K562 (cell line): ENCODE results near the gene SERTAD1. TPM values are rescaled to one million over a fixed set of nuclear protein-coding genes. Genes with fewer than 3 reads are reported as not detected.
A peak's percentile ranks its signal among the peaks of the same experiment; 100 is the strongest.

Experiments
- ASH1L ChIP-seq: fragments of 450-650 bp; IDR thresholded peaks from 2 replicates; pipeline ENCODE4 v1.6.1; 2018; ENCODE audit warnings: borderline replicate concordance, mild to moderate bottlenecking, low read depth; ENCODE audit not compliant: partially characterized antibody
- CBFA2T2 ChIP-seq: fragments of 450-650 bp; conservative IDR thresholded peaks from 2 replicates; pipeline ENCODE4 v1.6.1; 2017; ENCODE audit warnings: mild to moderate bottlenecking
- DACH1 ChIP-seq: fragments of 450-650 bp; IDR thresholded peaks from 2 replicates; pipeline ENCODE4 v1.6.1; 2018; ENCODE audit not compliant: partially characterized antibody
- ETV5 ChIP-seq: sonication (generic); formaldehyde crosslinking; IDR thresholded peaks from 2 replicates; pipeline ENCODE4 v1.4.0; 2020; ENCODE audit warnings: low read depth, mild to moderate bottlenecking, missing genetic modification reagents
- FOXK1 ChIP-seq: sonication (generic); formaldehyde crosslinking; IDR thresholded peaks from 2 replicates; pipeline ENCODE4 v1.8.0; 2022; ENCODE audit warnings: missing genetic modification reagents, mild to moderate bottlenecking, borderline replicate concordance
- HMGN3 ChIP-seq: IDR thresholded peaks from 2 replicates; pipeline ENCODE4 v1.6.1; 2011; ENCODE audit warnings: borderline replicate concordance, low read depth, mild to moderate bottlenecking, mixed read lengths, low read length; ENCODE audit not compliant: insufficient read length; ENCODE audit errors: extremely low read depth
- NCOR1 ChIP-seq: fragments of 450-650 bp; IDR thresholded peaks from 2 replicates; pipeline ENCODE4 v1.6.1; 2016; ENCODE audit warnings: mild to moderate bottlenecking, moderate library complexity
- PRPF4 ChIP-seq: fragments of 200-400 bp; formaldehyde crosslinking; IDR thresholded peaks from one replicate; pipeline ENCODE4 v1.6.1; 2017; ENCODE audit warnings: low read length, low read depth, mild to moderate bottlenecking; ENCODE audit not compliant: insufficient read depth, poor library complexity, severe bottlenecking
- RBM22 ChIP-seq: fragments of 200-400 bp; formaldehyde crosslinking; IDR thresholded peaks from 2 replicates; pipeline ENCODE4 v1.6.1; 2018; ENCODE audit warnings: low read length, low read depth; ENCODE audit not compliant: poor library complexity, severe bottlenecking
- SMC3 ChIP-seq: conservative IDR thresholded peaks from 2 replicates; pipeline ENCODE4 v1.6.1; 2011; ENCODE audit warnings: low read depth, low read length, improper control_type of control experiment; ENCODE audit not compliant: insufficient read depth
- SRF ChIP-seq, 2 experiments: fragments of 250-450, 450-650 bp in 1 of 2; sonication (Bioruptor Pico) in 1 of 2; sonication (generic) in 1 of 2; formaldehyde crosslinking; IDR thresholded peaks; 2 replicates each; pipeline versions ENCODE4 v1.5.0 to v1.5.1; 2020 to 2022; ENCODE audit warnings: mild to moderate bottlenecking in 1 of 2, missing genetic modification reagents in 1 of 2
- TAF15 ChIP-seq: fragments of 200-400 bp; formaldehyde crosslinking; IDR thresholded peaks from 2 replicates; pipeline ENCODE4 v1.6.1; 2017; ENCODE audit warnings: mild to moderate bottlenecking, low read depth, low read length, moderate library complexity
- TAL1 ChIP-seq: fragments of 450-650 bp; IDR thresholded peaks from 2 replicates; pipeline ENCODE4 v1.6.1; 2016; ENCODE audit warnings: mild to moderate bottlenecking
- TCF7L2 ChIP-seq: fragments of 150-350 bp; IDR thresholded peaks from 2 replicates; pipeline ENCODE4 v1.6.1; 2016; ENCODE audit warnings: low read depth, mild to moderate bottlenecking, low read length, moderate library complexity
- ZFP36 ChIP-seq: fragments of 150-350 bp; IDR thresholded peaks from 2 replicates; pipeline ENCODE4 v1.6.1; 2018; ENCODE audit warnings: low read length, low read depth; ENCODE audit not compliant: partially characterized antibody
- ZNF143 ChIP-seq: sonication (generic); formaldehyde crosslinking; IDR thresholded peaks from 2 replicates; pipeline ENCODE4 v1.9.0; 2022; ENCODE audit warnings: mild to moderate bottlenecking, missing genetic modification reagents
- ZNF668 ChIP-seq: fragments of 250-450 bp; sonication (Bioruptor Pico); IDR thresholded peaks from 2 replicates; pipeline ENCODE4 v1.8.0; 2022; ENCODE audit warnings: mild to moderate bottlenecking, inconsistent platforms
- polyA plus RNA-seq, 8 experiments: library from polyadenylated mRNA; depleted of rRNA in 4 of 8; stranded (reverse) in 5 of 8; unstranded in 3 of 8; fragments of >200 nt; fragmentation: Nextera tagmentation in 2 of 8; fragmentation: Illumina TruSeq in 1 of 8; extraction: Ambion mirVana in 2 of 8; extraction: Trizol in 1 of 8; gene quantifications; 2 replicates each; pipeline versions ENCODE4 v1.2.1 to v1.2.3, GENCODE V29; 2011 to 2014; ENCODE audit warnings: inconsistent platforms in 1 of 8, missing spikeins in 1 of 8
- total RNA-seq, 7 experiments: library from RNA; depleted of rRNA in 6 of 7; stranded (reverse); fragments of >200 nt in 6 of 7; fragmentation: Illumina TruSeq in 2 of 7; extraction: Trizol in 2 of 7; gene quantifications; 2 replicates each; pipeline versions ENCODE4 v1.2.1 to v1.2.3, GENCODE V29; 2011 to 2021; ENCODE audit warnings: low replicate concordance in 1 of 7
- TF ChIP-seq, protein P1 (sequence below): sonication (generic); formaldehyde crosslinking; IDR thresholded peaks from 2 replicates; pipeline ENCODE4 v1.4.0; 2020; ENCODE audit warnings: mild to moderate bottlenecking, missing genetic modification reagents
- TF ChIP-seq, protein P2 (sequence below), 2 experiments: IDR thresholded peaks; 2 replicates each; pipeline ENCODE4 v1.6.1; 2012; ENCODE audit warnings: improper control_type of control experiment in 2 of 2, low read depth in 2 of 2, low read length in 2 of 2, borderline replicate concordance in 1 of 2
- TF ChIP-seq, protein P3 (sequence below): IDR thresholded peaks from 2 replicates; pipeline ENCODE4 v1.6.1; 2016; ENCODE audit warnings: missing genetic modification characterization, missing compliant biosample characterization

Gene SERTAD1
- total and polyA plus RNA-seq, 9 of the 15 experiments (the other 6 are each of a cell fraction or from before 2014, with no cell fraction given): 0.15 to 8.7 (median 4.9) TPM

- peak; percentile 82 for TF ChIP-seq ETV5
- no peak for TF ChIP-seq TAL1
- TF ChIP-seq, protein P1, sequence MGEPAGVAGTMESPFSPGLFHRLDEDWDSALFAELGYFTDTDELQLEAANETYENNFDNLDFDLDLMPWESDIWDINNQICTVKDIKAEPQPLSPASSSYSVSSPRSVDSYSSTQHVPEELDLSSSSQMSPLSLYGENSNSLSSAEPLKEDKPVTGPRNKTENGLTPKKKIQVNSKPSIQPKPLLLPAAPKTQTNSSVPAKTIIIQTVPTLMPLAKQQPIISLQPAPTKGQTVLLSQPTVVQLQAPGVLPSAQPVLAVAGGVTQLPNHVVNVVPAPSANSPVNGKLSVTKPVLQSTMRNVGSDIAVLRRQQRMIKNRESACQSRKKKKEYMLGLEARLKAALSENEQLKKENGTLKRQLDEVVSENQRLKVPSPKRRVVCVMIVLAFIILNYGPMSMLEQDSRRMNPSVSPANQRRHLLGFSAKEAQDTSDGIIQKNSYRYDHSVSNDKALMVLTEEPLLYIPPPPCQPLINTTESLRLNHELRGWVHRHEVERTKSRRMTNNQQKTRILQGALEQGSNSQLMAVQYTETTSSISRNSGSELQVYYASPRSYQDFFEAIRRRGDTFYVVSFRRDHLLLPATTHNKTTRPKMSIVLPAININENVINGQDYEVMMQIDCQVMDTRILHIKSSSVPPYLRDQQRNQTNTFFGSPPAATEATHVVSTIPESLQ (CRISPR knock-in tag): no peak
- TF ChIP-seq NCOR1: peak; percentile 77
- TF ChIP-seq ZNF668 (CRISPR knock-in tag): no peak
- TF ChIP-seq RBM22: peak; percentile 76
- no peak for TF ChIP-seq PRPF4
- TF ChIP-seq ASH1L: no peak
- TF ChIP-seq, protein P2, sequence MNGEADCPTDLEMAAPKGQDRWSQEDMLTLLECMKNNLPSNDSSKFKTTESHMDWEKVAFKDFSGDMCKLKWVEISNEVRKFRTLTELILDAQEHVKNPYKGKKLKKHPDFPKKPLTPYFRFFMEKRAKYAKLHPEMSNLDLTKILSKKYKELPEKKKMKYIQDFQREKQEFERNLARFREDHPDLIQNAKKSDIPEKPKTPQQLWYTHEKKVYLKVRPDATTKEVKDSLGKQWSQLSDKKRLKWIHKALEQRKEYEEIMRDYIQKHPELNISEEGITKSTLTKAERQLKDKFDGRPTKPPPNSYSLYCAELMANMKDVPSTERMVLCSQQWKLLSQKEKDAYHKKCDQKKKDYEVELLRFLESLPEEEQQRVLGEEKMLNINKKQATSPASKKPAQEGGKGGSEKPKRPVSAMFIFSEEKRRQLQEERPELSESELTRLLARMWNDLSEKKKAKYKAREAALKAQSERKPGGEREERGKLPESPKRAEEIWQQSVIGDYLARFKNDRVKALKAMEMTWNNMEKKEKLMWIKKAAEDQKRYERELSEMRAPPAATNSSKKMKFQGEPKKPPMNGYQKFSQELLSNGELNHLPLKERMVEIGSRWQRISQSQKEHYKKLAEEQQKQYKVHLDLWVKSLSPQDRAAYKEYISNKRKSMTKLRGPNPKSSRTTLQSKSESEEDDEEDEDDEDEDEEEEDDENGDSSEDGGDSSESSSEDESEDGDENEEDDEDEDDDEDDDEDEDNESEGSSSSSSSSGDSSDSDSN (IDR thresholded peaks at IDR 0.05; ENCODE audit: borderline replicate concordance in 1 of 2, low read depth in 2 of 2, low read length in 2 of 2): peak in 1 of 2 experiments; percentile 85; a peak in 3 of 4 replicates
- peak; percentile 73; the same call in 1 of the 2 replicates for TF ChIP-seq FOXK1 (CRISPR knock-in tag)
- TF ChIP-seq, protein P3, sequence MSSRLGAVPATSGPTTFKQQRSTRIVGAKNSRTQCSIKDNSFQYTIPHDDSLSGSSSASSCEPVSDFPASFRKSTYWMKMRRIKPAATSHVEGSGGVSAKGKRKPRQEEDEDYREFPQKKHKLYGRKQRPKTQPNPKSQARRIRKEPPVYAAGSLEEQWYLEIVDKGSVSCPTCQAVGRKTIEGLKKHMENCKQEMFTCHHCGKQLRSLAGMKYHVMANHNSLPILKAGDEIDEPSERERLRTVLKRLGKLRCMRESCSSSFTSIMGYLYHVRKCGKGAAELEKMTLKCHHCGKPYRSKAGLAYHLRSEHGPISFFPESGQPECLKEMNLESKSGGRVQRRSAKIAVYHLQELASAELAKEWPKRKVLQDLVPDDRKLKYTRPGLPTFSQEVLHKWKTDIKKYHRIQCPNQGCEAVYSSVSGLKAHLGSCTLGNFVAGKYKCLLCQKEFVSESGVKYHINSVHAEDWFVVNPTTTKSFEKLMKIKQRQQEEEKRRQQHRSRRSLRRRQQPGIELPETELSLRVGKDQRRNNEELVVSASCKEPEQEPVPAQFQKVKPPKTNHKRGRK (tag): no peak
- TF ChIP-seq SRF (CRISPR knock-in tag; IDR thresholded peaks at IDR 0.05): peak; percentile 99 to 100
- peak; percentile 48 for TF ChIP-seq CBFA2T2
- peak; percentile 92 for TF ChIP-seq HMGN3
- peak; percentile 78 for TF ChIP-seq SMC3
- peak; percentile 87 for TF ChIP-seq ZFP36
- no peak for TF ChIP-seq ZNF143 (CRISPR knock-in tag)
- TF ChIP-seq DACH1: peak; percentile 45
- TF ChIP-seq TCF7L2: no peak
- TF ChIP-seq TAF15: no peak
Measured at GRCh38 chr19:40420766-40421765, 4.7 kb downstream of the SERTAD1 start (continued).
